Measurements from ENCODE around the gene SH3RF1.

The SH3RF1 gene

GRCh38 chr4:169158046-169158445 is 112.7 kb downstream of the SH3RF1 start:
- DNase-seq: no peak

- no peak for DNase-seq
Observed at GRCh38 chr4:169156392-169156791, 114.4 kb downstream of the SH3RF1 start.

GRCh38 chr4:169154121-169154520 is 116.6 kb downstream of the SH3RF1 start:
- DNase-seq: no peak

- no peak for DNase-seq
Observed at GRCh38 chr4:169153481-169154087, 117.2 kb downstream of the SH3RF1 start.

GRCh38 chr4:169152899-169153298 is 117.9 kb downstream of the SH3RF1 start:
- DNase-seq: no peak

- DNase-seq: no peak
Observed at GRCh38 chr4:169152098-169152497, 118.7 kb downstream of the SH3RF1 start.

- peak; percentile 71 for DNase-seq
Observed at GRCh38 chr4:169151671-169152070, 119.1 kb downstream of the SH3RF1 start.

- no peak for DNase-seq
Observed at GRCh38 chr4:169150806-169151205, 120.0 kb downstream of the SH3RF1 start.

- no peak for DNase-seq
Observed at GRCh38 chr4:169148885-169149284, 121.9 kb downstream of the SH3RF1 start.

GRCh38 chr4:169147191-169147590 is 123.6 kb downstream of the SH3RF1 start:
- DNase-seq: peak; percentile 84

- DNase-seq: no peak
Observed at GRCh38 chr4:169144061-169144600, 126.6 kb downstream of the SH3RF1 start.

GRCh38 chr4:169143335-169143734 is 127.4 kb downstream of the SH3RF1 start:
- DNase-seq: no peak

GRCh38 chr4:169142906-169143305 is 127.8 kb downstream of the SH3RF1 start:
- DNase-seq: no peak

- no peak for DNase-seq
Observed at GRCh38 chr4:169142391-169142790, 128.4 kb downstream of the SH3RF1 start.

GRCh38 chr4:169139021-169139420 is 131.7 kb downstream of the SH3RF1 start:
- no peak for DNase-seq

- no peak for DNase-seq
Observed at GRCh38 chr4:169137558-169137920, 133.2 kb downstream of the SH3RF1 start.

GRCh38 chr4:169136796-169137557 is 133.8 kb downstream of the SH3RF1 start:
- DNase-seq: no peak

GRCh38 chr4:169136330-169136729 is 134.4 kb downstream of the SH3RF1 start:
- no peak for DNase-seq

GRCh38 chr4:169135776-169136175 is 135.0 kb downstream of the SH3RF1 start:
- DNase-seq: no peak

GRCh38 chr4:169133932-169134331 is 136.8 kb downstream of the SH3RF1 start:
- no peak for DNase-seq

GRCh38 chr4:169132561-169133305 is 138.0 kb downstream of the SH3RF1 start:
- DNase-seq: peak; percentile 19

- no peak for DNase-seq
Observed at GRCh38 chr4:169131556-169132208, 139.1 kb downstream of the SH3RF1 start.

GRCh38 chr4:169128902-169129301 is 141.9 kb downstream of the SH3RF1 start:
- no peak for DNase-seq
